Jurkat, Clone E6-1 (cell line): ENCODE data around the gene ABLIM2.
A peak's percentile ranks its signal among the peaks of the same experiment; 100 is the strongest.

Source experiments
- DNase-seq: peaks from one replicate; pipeline ENCODE4 v3.0.0-alpha.2; 2011; ENCODE audit warnings: low read depth, low spot score
- H3K4me3 ChIP-seq: 2 replicates; pipeline ENCODE4 v1.5.1; 2011; ENCODE audit warnings: mild to moderate bottlenecking, low read length, control low read depth, moderate library complexity

ABLIM2 gene

DNA sequence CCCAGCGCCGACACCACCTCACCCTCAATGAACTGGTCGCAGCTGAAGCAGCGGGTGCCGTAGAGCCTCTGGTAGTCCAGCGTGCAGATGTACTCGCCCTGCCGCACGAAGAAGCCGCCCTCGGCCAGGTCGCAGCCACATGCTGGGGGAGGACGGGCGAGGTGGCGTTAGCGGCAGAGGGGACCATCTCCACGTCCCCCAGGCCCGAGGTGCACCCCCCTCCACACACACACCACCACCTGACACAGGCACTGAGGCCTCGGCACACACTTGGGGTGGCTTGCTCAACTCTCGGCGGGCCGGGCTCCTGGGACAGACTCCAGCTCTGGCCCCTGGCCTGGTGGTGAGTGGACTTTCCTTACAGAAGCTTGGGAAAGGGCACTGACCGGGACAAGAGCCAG, 61.5 kb downstream of the ABLIM2 start:
- no peak for DNase-seq
- no peak overlapping the region for H3K4me3 ChIP-seq

DNA sequence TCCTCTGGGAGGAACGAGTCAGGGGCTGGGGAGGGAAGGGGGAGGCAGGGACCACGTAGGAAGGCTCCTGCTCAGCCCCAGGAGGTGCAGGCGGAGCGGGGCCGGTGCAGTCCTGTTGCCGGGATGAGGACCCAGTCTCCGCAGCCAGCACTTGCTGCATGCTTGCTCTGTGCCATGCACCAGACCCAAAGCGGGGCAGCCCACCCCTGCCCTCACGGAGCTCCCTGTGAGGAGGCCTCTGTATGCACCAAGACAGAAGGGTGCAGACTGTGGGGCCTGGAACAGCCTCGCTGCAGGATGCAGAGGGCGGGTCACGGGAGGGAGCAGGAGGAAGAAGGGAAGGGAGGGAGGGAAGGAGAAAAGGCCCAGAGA, 61.9 kb downstream of the ABLIM2 start:
- no peak overlapping the region for H3K4me3 ChIP-seq
- no peak for DNase-seq

DNA sequence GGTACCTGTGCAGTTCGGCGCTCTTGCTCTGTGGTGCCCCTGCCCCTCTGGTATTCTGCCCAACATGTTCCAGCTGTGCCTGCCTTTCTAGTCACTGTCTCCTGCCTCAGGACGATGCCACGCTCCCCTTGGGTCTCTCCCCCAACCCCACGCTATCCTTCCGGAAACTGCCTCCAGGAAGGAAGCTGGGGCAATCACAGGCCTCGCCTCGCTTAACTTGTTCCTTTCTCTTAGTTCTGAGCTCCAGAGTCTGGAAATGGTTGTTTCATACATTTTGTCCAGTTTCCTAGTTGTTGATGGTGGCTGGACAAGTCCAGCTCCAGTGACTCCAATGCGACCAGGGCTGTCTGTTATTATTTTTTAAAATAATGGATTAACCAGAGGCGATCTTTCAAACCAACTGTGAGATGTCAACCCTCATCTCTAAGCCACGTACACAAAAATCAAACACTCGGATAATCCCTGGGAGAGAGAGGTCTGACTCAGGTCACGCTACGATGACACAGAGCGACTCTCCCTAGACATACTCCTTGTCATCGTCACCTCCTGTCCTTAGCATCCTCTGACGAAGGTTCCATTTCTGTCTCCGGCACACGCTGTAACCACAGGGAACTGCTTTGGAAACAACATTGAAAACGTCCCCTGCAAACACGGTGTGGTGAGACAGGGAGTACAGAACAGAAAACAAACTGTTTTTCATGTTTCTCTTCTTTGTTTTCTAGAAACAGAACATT, 62.5 kb downstream of the ABLIM2 start:
- DNase-seq, result no peak
- H3K4me3 ChIP-seq, result no peak overlapping the region

DNA sequence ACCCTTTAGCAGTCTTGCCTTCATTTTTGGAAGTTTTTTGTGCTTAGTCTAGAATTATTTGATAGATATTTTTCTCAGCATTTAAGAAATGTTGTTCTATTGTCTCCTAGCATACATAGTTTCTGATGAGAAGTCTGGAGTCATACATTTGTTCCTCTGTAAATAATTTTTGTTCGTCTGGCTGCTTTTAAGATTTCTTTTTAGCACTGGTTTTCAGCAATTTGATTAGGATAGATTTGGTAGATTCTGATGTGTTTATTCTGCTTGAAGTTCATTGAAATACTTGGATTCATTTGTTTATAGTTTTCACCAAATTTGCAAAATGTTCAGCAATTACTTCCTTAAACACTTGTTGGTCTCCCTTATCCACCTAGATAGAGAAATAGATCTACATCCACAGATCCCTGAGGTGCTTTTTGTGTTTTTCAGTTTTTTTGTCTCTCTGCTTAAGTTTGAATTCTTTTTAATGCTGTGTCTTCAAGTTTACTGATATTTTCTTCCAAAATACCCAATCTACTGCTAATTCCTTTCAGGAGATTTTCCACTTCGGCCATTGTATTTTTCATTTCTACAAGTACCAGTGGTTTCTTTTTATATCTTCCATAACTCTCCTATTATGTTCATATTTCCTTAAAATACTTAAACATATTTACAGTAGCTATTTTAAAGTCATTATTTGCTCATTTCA, 64.9 kb downstream of the ABLIM2 start:
- H3K4me3 ChIP-seq, result no peak overlapping the region
- DNase-seq, result no peak

DNA sequence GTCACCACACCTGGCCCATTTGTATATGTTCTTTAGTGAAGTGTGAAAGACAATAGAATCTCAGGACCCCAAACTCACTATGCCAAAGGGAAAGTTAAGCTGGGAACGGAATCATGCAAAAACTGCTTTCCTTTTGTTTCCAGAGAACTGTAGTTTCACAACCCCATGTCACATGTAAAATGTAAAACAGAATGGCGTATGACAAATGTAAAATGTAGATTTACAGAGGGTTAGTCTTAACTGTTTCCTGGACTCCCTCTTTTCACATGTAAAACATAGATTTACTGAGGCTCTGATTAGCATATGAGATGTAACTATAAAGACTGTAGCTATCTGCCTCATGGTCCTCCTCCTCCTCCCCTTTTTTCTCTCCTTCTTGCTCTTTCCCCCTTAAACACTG, 66.3 kb downstream of the ABLIM2 start:
- no peak overlapping the region for H3K4me3 ChIP-seq
- DNase-seq, result no peak

DNA sequence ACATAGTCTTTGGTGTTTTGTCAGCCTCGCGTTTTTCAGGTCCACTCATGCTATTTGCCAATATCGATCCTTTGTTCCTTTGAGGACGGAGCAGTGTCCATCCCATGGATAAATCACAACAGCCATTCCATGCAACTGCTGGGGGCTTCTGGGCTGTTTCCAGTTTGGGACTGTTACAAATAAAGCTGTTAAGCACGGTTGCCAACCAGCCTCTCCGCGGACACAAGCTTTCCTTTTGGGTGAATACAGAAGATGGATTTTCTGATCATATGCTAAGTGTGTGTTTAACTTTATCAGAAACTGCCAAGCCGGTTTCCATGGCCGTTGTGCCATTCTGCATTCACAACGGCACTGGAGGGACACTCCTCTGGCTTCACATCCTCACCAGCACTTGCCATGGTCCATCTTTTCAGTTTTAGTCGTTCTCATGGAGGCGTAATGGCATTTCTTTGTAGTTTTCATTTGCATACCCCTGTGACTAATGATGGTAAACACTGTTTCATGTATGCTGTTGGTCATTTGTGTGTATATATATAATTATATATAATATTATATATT, 67.8 kb downstream of the ABLIM2 start:
- no peak overlapping the region for H3K4me3 ChIP-seq
- DNase-seq, result no peak

DNA sequence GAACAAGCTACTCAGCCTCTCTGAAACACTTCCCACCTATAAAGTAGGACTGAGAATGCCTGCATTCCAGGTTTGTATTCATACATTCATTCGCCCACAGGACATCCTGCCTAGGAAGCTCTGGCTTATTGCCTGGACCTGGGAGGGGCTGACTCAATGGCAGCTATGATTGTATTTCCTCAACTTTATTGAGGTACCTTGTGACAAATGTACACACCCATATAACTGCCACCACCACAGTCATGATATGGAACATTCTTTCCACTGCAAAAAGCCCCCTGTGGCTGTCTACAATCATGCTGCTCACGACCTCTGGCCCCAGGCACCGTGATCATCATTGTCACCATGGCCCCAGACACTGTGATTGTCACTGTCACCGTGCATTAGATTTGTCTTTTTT, 68.3 kb downstream of the ABLIM2 start:
- H3K4me3 ChIP-seq, result no peak overlapping the region
- DNase-seq, result no peak

DNA sequence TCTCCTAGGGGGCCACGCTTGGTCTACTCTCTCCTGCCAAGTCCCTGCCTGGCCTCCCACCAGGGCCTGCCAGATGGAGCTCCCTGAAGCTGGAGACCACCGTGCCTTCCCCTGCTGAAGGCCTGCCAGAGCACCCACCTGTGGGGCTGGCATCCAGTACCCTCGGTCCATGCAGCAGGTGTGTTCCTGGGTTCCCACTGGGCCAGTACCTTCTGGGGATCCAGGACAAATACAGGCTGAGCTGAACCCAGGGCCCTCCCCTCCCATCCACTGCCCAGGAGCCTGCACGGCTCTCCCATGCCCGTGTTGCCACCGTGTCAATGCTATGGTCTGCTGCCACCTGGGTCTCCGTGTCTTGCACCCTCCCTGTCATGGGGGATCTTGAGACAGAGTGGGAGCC, 68.8 kb downstream of the ABLIM2 start:
- H3K4me3 ChIP-seq, result no peak overlapping the region
- DNase-seq, result no peak

DNA sequence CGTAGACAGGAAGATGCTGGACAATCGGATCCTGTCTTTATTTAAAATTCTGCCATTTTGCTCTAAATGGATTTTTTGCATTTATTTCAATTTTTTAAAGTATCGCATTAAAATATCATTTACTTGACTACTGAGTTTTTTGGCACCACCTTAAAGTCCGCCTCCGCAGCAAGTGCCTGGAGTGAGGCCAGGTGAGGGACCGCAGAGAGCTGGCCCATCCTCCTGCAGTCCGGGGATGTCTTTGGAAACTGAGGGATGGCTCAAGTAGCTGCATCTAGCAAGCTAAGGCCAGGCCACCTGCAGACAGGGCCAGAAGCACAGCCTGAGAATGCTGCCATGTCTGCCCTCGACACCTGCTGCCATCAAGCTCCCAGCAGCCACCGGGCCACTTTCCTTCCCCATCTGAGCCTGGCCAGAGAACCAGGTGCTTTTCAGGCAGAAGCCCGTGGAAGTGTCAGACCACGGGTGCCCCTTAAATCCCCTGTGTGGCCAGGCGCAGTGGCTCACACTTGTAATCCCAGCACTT, 69.6 kb downstream of the ABLIM2 start:
- no peak overlapping the region for H3K4me3 ChIP-seq
- DNase-seq, result no peak

DNA sequence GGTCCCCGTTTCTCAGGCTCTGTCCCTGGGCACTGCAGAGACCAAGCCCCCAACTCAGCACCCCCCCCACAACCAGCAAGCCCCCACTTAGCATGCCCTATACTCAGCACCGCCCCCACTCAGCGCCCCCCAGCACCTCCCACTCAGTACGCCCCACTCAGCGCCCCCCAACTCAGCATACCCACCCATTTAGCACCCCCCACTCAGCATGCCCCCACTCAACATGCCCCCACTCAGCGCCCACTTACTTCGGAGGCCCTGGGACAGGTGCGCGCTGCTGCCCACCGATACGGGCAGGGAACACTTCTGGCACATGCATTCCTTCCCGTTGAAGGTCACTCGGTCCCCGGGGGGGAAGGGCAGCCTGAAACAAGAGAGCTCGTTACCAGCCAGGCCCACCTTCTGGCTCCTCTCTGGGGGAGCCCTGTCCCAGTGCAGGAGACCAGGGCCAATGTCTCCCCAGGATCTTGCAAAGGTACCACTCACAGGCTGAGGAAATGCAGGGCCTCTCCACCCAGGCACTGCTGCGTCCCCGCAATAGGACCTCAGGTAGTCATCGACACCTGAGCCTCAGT, 70.6 kb downstream of the ABLIM2 start:
- H3K4me3 ChIP-seq, result no peak overlapping the region
- no peak for DNase-seq

DNA sequence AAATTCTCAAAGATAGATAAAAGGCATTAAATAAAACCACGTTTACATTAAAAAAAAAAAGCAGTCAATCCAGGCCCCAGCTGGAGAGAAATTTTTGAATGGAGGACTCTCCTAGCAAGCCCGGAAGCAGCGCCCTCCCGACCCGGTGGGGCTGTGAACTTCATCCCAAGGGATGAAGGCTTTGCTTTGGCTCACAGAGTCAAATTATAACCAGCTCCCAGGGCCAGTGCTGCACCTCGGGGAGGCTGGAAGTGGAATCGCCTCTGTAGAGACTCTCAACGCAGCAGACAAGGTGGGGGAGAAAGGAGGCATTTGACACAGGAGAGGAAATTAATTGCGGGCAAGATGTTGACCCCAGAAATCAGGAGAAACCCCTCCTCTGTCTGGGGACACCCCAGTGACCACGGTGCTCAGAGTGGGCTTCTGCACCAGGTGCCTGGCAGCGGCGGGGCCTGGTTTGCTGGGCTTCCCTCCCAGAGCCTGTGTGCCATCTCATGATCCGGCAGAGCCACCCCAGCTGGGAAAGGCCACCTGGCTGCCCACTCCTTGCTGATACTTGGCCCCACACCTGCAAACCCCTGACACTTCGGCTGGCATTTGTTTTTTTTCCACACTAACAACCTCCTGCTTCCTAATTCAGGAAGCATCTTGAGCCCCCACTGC, 71.7 kb downstream of the ABLIM2 start:
- no peak overlapping the region for H3K4me3 ChIP-seq
- DNase-seq, result no peak

DNA sequence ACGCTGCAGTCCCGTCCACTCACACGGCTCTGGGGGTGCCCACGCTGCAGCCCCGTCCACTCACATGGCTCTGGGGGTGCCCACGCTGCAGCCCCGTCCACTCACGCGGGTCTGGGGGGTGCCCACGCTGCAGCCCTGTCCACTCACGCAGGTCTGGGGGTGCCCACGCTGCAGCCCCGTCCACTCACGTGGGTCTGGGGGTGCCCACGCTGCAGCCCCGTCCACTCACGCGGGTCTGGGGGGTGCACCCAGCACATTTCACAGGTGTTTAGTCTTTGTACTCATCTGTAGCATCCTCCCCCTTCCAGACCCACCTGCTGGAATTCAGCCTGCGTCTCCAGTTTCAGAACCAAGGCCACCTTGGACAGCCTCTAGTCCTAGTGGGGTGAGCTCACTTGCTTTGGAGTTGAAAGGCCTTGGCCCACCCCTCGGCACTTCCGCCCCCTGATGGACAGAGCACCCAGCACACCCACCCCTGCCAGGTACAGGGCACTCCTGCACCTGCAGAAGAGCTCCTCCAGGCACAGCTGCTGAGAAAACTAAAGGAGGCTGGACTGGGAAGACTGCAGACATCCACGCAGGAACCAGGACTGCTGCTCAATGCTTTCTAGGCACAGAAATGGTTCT, 73.0 kb downstream of the ABLIM2 start:
- DNase-seq, result no peak
- no peak overlapping the region for H3K4me3 ChIP-seq

DNA sequence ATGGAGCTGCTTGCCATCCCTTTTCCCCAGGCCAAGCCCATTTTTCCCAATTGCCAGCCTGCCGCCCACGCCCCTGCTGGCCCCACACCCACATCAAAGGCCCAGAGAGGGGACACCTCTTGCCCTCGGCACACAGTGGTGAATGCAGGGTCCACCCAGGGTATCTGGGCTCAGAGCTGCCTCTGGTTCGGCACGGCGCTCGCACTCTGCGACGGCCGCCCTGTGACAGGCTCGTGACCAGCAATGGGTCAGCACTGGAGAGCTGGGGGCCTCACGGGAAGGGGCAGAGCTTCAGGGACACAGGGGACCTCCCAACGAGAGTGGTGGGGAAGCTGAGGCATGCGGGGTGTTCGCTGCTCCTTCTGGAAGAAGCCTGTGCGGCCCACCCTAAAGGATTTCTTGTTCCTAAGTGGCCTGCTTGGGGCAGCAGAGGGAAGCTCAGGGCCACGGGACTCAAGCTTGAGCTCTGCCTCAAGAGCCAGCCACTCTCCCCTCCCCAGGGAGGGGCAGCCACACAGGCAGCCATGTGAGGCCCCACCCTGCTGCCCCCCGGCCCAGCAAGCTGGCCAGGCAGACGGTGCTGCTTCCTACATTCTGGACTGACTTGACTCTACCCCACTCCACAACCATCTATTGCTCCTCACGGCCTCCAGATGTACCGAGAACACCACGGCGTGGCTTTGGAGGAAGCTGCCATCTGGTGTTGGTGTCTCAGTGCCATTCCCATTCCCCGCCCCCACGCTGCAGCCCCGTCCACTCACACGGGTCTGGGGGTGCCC, 73.7 kb downstream of the ABLIM2 start:
- no peak overlapping the region for H3K4me3 ChIP-seq
- no peak for DNase-seq

DNA sequence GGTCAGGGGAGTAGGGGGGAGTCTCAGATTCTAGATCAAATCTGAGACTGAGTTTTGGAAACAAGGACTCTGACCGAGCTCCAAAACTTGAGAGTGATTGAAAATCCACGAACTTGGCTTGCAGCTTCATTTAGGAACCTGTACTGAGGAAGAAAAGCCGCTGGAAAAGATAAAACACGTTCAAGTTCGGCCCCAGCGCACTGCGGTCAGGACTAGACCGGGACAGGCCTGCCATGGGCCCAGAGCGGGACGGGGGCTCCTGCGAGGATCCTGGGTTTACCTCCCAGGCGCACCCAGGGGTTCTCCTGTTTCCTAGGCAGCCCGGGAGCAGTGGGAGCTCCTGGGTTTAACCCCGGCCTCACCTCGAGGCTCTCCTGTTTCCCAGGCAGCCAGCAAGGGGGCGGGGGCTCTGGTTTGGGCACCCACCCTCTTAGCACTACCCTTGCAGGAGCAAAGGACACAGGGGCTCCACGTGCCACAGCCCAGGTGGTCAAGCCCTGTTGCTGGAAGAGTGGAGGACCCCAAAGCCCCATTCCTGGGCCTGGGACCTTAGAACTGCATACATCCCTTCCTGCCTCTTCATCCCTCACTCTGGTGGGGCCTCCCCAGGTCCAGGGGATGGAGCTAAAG, 74.5 kb downstream of the ABLIM2 start:
- DNase-seq, result no peak
- no peak overlapping the region for H3K4me3 ChIP-seq

DNA sequence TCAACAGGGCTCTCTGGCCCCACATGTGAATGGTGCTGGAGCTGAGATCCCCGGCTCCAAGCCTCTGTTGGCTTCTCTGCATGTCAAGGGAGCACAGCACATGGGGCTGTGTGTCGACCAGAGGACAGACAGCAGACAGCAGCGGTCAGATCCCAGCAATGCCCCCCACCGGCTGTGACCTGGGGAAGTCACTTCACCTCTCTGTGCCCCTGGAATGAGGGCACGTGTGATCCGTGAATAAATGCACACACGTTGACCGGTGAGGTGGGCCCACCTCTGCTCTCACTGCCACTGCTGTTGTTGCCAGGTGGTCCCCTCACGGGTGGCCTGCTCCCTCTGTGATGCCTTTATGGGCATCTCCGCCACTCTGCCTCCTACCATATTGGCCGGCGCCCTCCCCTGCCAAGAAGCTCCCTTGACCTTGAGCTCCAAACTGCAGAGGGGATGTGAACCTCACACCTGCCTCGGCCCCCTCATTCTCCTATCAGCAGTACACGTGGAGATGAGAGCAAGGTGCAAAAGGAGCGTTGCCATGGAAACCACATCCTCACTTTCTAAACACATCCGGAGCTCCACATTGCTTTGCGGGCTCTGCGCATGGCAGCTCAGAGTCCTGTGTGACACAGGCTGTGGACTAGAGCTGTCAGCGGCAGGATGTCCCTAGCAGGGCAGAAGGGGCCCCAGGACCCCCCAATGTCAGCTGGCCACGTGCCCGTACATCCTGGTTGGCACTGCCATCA, 75.4 kb downstream of the ABLIM2 start:
- DNase-seq, result peak; percentile 87
- no peak overlapping the region for H3K4me3 ChIP-seq

DNA sequence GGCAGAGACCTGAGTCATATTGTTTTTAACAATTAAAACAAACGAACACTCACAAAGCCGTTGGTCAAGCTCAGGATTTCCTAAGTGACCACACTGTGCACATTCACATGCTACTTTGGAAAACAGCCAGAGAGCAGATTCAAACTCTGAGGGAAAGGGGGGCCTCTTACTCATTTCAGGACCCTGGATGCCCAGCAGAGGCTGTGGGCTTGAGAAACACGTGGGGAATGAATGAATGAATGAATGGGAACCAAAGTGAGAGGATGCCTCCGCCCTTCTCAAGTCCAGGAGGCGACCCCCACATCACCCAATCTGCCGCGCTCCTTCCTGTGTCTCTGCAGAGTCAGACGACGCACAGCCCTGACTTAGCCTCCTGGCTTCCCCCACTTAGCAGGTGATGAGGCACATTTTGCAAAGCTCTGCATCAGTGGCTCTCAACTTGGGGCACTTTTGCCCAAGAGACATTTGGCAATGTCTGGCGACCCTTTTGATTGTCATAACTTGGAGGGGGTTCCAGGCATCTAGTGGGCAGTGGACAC, 76.0 kb downstream of the ABLIM2 start:
- no peak overlapping the region for H3K4me3 ChIP-seq
- DNase-seq, result no peak
